GM19467 (cell line): ENCODE measurements around the gene ALB.

Source experiments
- ATAC-seq: cut with Tn5 transposase; IDR thresholded peaks from one replicate; pipeline ENCODE4 v1.9.1; 2021; ENCODE audit warnings: mild to moderate bottlenecking, moderate library complexity; ENCODE audit not compliant: unreplicated experiment

Gene ALB

DNA sequence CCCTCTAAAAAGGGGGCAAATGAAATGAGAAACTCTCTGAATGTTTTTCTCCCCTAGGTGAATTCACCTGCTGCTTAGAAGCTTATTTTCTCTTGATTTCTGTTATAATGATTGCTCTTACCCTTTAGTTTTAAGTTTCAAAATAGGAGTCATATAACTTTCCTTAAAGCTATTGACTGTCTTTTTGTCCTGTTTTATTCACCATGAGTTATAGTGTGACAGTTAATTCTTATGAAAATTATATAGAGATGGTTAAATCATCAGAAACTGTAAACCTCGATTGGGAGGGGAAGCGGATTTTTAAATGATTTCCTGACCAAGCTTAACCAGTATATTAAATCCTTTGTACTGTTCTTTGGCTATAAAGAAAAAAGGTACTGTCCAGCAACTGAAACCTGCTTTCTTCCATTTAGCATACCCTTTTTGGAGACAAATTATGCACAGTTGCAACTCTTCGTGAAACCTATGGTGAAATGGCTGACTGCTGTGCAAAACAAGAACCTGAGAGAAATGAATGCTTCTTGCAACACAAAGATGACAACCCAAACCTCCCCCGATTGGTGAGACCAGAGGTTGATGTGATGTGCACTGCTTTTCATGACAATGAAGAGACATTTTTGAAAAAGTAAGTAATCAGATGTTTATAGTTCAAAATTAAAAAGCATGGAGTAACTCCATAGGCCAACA, 4.2 kb downstream of the ALB start:
- ATAC-seq, result no peak

DNA sequence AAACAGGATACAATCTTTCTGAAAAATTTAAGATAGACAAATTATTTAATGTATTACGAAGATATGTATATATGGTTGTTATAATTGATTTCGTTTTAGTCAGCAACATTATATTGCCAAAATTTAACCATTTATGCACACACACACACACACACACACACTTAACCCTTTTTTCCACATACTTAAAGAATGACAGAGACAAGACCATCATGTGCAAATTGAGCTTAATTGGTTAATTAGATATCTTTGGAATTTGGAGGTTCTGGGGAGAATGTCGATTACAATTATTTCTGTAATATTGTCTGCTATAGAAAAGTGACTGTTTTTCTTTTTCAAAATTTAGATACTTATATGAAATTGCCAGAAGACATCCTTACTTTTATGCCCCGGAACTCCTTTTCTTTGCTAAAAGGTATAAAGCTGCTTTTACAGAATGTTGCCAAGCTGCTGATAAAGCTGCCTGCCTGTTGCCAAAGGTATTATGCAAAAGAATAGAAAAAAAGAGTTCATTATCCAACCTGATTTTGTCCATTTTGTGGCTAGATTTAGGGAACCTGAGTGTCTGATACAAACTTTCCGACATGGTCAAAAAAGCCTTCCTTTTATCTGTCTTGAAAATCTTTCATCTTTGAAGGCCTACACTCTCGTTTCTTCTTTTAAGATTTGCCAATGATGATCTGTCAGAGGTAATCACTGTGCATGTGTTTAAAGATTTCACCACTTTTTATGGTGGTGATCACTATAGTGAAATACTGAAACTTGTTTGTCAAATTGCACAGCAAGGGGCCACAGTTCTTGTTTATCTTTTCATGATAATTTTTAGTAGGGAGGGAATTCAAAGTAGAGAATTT, 5.2 kb downstream of the ALB start:
- no peak for ATAC-seq

DNA sequence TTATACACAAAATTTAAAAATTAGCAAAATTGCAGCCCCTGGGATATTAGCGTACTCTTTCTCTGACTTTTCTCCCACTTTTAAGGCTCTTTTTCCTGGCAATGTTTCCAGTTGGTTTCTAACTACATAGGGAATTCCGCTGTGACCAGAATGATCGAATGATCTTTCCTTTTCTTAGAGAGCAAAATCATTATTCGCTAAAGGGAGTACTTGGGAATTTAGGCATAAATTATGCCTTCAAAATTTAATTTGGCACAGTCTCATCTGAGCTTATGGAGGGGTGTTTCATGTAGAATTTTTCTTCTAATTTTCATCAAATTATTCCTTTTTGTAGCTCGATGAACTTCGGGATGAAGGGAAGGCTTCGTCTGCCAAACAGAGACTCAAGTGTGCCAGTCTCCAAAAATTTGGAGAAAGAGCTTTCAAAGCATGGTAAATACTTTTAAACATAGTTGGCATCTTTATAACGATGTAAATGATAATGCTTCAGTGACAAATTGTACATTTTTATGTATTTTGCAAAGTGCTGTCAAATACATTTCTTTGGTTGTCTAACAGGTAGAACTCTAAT, 6.0 kb downstream of the ALB start:
- ATAC-seq, result no peak

DNA sequence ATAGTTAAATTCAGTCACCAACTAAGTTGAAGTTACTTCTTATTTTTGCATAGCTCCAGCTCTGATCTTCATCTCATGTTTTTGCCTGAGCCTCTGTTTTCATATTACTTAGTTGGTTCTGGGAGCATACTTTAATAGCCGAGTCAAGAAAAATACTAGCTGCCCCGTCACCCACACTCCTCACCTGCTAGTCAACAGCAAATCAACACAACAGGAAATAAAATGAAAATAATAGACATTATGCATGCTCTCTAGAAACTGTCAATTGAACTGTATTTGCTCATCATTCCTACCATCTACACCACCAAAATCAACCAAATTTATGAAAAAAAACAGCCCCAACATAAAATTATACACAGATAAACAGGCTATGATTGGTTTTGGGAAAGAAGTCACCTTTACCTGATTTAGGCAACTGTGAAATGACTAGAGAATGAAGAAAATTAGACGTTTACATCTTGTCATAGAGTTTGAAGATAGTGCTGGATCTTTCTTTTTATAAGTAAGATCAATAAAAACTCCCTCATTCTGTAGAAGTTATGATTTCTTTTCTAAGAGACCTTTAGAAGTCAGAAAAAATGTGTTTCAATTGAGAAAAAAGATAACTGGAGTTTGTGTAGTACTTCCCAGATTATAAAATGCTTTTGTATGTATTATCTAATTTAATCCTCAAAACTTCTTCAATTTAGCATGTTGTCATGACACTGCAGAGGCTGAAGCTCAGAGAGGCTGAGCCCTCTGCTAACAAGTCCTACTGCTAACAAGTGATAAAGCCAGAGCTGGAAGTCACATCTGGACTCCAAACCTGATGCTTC, 7.0 kb downstream of the ALB start:
- ATAC-seq, result no peak

DNA sequence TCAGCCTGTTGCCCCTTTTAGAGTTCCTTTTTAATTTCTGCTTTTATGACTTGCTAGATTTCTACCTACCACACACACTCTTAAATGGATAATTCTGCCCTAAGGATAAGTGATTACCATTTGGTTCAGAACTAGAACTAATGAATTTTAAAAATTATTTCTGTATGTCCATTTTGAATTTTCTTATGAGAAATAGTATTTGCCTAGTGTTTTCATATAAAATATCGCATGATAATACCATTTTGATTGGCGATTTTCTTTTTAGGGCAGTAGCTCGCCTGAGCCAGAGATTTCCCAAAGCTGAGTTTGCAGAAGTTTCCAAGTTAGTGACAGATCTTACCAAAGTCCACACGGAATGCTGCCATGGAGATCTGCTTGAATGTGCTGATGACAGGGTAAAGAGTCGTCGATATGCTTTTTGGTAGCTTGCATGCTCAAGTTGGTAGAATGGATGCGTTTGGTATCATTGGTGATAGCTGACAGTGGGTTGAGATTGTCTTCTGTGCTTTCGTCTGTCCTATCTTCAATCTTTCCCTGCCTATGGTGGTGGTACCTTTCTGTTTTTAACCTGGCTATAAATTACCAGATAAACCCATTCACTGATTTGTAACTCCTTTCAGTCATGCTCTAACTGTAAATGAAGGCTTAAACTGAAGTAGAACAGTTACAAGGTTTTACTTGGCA, 7.8 kb downstream of the ALB start:
- ATAC-seq, result no peak

DNA sequence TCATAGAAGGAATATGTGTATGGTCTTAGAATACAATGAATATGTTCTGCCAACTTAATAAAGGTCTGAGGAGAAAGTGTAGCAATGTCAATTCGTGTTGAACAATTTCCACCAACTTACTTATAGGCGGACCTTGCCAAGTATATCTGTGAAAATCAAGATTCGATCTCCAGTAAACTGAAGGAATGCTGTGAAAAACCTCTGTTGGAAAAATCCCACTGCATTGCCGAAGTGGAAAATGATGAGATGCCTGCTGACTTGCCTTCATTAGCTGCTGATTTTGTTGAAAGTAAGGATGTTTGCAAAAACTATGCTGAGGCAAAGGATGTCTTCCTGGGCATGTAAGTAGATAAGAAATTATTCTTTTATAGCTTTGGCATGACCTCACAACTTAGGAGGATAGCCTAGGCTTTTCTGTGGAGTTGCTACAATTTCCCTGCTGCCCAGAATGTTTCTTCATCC, 9.2 kb downstream of the ALB start:
- no peak for ATAC-seq

DNA sequence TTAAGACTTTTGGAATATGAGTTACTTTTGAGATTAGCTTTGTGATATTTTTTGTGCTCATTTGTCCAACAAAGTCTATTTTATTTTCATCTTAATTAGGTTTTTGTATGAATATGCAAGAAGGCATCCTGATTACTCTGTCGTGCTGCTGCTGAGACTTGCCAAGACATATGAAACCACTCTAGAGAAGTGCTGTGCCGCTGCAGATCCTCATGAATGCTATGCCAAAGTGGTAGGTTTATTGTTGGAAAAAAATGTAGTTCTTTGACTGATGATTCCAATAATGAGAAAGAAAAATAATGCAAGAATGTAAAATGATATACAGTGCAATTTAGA, 10.8 kb downstream of the ALB start:
- ATAC-seq, result no peak

DNA sequence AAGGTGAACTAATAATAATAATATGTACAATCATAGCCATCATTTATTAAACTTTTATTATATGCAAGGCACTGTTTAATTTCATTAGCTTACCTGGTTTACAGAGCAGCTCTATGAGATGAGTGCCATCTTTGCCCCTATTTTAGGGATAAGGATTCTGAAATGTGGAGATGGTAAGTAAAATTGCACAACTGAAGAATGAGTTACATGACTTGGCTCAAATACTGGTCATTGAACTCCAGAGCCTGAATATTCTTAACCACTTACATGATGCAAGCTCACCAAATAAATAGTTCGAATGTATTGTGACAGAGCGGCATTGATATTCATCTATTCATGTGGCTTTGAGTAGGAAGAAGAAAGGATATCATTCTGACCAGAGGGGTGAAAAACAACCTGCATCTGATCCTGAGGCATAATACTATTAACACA, 11.7 kb downstream of the ALB start:
- no peak for ATAC-seq

DNA sequence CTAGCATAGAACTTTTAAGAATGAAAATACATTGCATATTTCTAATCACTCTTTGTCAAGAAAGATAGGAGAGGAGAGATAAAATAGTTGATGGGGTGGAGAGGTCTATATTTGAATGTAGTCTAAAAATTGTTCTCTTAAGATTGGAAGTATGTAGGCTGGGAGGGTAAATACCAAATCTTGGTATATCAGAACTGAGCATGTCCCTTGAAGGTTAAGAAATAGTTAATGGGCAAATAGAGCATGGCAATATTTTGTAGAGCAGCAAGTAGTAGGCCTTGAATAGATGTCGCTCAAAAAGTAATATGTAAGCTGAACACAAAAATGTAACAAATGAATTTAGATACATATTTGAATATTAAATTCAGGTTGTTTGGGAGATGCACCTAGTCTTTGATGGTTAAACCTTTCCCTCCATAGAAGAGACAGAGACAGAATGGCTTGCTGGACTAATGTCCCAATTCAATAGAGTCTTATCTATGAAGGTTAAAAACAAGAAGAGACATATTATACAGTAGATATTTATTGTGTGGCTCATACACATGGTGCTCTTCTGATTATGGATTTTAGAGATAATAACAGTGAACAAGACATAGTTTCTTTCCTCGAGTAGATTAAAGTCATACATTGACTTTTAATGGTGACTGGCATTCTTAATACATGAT, 12.5 kb downstream of the ALB start:
- no peak for ATAC-seq

DNA sequence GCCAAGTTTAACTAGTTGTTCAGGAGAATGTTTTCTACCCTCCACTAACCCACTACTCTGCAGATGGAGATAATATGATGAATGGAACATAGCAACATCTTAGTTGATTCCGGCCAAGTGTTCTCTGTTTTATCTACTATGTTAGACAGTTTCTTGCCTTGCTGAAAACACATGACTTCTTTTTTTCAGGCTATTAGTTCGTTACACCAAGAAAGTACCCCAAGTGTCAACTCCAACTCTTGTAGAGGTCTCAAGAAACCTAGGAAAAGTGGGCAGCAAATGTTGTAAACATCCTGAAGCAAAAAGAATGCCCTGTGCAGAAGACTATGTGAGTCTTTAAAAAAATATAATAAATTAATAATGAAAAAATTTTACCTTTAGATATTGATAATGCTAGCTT, 13.3 kb downstream of the ALB start:
- ATAC-seq, result no peak

DNA sequence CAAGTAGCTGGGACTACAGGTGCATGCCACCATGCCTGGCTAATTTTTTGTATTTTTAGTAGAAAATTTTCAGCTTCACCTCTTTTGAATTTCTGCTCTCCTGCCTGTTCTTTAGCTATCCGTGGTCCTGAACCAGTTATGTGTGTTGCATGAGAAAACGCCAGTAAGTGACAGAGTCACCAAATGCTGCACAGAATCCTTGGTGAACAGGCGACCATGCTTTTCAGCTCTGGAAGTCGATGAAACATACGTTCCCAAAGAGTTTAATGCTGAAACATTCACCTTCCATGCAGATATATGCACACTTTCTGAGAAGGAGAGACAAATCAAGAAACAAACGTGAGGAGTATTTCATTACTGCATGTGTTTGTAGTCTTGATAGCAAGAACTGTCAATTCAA, 13.9 kb downstream of the ALB start:
- ATAC-seq, result no peak

DNA sequence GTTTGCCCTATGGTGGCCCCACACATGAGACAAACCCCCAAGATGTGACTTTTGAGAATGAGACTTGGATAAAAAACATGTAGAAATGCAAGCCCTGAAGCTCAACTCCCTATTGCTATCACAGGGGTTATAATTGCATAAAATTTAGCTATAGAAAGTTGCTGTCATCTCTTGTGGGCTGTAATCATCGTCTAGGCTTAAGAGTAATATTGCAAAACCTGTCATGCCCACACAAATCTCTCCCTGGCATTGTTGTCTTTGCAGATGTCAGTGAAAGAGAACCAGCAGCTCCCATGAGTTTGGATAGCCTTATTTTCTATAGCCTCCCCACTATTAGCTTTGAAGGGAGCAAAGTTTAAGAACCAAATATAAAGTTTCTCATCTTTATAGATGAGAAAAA, 14.6 kb downstream of the ALB start:
- ATAC-seq, result no peak

DNA sequence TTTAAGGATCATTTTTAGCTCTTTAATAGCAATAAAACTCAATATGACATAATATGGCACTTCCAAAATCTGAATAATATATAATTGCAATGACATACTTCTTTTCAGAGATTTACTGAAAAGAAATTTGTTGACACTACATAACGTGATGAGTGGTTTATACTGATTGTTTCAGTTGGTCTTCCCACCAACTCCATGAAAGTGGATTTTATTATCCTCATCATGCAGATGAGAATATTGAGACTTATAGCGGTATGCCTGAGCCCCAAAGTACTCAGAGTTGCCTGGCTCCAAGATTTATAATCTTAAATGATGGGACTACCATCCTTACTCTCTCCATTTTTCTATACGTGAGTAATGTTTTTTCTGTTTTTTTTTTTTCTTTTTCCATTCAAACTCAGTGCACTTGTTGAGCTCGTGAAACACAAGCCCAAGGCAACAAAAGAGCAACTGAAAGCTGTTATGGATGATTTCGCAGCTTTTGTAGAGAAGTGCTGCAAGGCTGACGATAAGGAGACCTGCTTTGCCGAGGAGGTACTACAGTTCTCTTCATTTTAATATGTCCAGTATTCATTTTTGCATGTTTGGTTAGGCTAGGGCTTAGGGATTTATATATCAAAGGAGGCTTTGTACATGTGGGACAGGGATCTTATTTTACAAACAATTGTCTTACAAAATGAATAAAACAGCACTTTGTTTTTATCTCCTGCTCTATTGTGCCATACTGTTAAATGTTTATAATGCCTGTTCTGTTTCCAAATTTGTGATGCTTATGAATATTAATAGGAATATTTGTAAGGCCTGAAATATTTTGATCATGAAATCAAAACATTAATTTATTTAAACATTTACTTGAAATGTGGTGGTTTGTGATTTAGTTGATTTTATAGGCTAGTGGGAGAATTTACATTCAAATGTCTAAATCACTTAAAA, 15.3 kb downstream of the ALB start:
- ATAC-seq, result no peak

DNA sequence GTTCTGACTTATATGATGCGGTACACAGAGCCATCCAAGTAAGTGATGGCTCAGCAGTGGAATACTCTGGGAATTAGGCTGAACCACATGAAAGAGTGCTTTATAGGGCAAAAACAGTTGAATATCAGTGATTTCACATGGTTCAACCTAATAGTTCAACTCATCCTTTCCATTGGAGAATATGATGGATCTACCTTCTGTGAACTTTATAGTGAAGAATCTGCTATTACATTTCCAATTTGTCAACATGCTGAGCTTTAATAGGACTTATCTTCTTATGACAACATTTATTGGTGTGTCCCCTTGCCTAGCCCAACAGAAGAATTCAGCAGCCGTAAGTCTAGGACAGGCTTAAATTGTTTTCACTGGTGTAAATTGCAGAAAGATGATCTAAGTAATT, 16.5 kb downstream of the ALB start:
- ATAC-seq, result no peak

DNA sequence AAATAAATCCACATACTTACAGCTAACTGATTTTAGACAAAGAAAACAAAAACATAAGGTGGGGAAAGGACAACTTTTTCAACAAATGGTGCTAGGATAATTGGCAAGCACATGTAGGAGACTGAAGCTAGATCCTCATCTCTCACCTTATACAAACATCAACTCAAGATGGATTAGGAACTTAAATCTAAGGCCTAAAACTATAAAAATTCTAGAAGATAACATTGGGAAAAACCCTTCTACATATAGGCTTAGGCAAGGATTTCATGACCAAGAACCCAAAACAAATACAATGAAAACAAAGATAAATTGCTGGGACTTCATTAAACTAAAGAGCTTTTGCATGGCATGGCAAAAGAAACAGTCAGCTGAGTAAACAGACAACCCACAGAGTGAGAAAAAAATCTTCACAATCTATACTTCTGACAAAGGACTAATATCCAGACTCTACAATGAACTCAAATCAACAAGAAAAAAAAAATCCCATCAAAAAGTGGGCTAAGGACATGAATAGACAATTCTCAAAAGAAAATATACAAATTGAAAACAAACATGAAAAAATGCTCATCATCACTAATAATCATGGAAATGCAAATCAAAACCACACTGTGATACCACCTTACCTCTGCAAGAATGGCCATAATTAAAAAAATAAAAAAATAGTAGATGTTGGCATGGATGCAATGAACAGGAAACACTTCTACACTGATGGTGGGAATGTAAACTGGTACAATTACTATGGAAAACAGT, 17.8 kb downstream of the ALB start:
- no peak for ATAC-seq

DNA sequence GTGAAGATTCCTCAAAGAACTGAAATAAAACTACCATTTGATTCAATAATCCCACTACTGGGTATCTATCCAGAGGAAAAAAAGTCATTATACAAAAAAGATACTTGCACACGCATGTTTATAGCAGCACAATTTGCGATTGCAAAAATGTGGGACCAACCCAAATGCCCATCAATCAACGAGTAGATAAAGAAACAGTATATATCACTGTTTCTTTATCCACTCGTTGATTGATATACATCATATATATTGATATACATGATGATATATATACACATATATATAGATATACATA, 18.3 kb downstream of the ALB start:
- ATAC-seq, result no peak

DNA sequence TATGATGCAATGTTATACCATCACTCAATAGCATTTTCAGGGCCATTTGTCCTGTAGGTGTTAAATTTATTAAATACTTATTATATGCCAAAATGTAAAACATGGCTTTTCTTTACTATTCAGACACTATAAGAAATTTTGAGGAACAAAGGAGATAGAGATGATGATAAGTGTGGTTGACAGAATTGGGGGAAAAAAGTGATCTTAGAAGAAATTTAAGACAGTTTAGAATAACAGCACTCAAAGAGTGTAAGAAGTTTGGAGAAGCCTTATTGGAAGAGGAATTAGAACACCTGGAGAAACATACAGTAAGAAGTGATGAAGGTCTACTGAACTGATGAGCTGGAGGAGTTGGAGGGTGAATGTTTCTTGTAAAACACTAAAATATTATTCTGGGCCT, 19.1 kb downstream of the ALB start:
- ATAC-seq, result no peak

DNA sequence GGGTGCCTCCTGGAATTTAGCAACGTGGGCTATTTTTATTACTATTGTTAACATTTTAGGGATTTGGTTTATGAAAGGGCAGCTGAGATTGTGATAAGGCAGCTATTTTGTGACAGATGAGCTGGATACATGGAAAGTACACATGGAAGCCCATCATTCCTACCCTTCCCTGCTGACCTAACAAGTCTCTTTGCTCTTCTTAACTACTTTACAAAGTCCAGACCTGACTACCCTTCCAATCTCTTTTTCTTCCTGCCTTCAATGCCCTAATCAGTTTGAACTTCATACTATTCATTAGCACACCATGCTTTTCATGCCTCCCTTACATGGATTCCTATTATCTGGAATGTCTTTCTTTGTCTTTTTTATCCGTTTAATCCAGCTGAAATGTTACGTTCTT, 22.6 kb downstream of the ALB start:
- ATAC-seq, result no peak

DNA sequence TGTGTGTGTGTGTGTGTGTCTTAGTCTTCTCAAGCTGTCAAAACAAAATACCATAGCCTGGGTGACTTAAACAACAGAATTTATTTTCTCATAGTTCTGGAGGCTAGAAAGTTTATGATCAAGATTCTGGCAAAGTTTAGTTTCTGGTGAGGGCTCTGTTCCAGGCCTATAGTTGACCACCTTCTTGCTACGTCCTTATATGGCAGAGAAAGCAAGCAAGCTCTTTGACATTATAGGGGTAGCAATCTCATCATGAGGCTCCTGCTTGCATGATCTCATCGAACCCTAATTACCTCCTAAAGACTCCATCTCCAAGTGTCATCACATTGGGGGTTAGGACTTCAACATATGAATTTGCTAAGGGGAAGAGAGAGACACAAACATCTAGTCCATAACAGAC, 25.0 kb downstream of the ALB start:
- no peak for ATAC-seq
